Measurements from ENCODE around the gene PHKB.

The PHKB gene

GRCh38 chr16:47492036-47492427, 30.9 kb downstream of the PHKB start:
- DNase-seq (ENCODE audit: low spot score), result no peak
- in situ Hi-C loops (cut with MboI; ENCODE audit: low pct_unique_long_range_greater_than_20kb, low sequenced_read_pairs, unreplicated experiment), result no loop called here
- TF ChIP-seq CTCF (IDR thresholded peaks at IDR 0.05; ENCODE audit: extremely low read depth, insufficient read depth, missing control alignments), result no peak

GRCh38 chr16:47492428-47493377, 31.6 kb downstream of the PHKB start:
- DNase-seq (ENCODE audit: low spot score), result peak; percentile 32
- in situ Hi-C loops (cut with MboI; ENCODE audit: low pct_unique_long_range_greater_than_20kb, low sequenced_read_pairs, unreplicated experiment), result no loop called here

GRCh38 chr16:47493381-47494337, 32.5 kb downstream of the PHKB start:
- no peak for TF ChIP-seq CTCF (IDR thresholded peaks at IDR 0.05; ENCODE audit: extremely low read depth, insufficient read depth, missing control alignments)

More at GRCh38 chr16:47492428-47493377, 31.6 kb downstream of the PHKB start:
- no peak for TF ChIP-seq CTCF (IDR thresholded peaks at IDR 0.05; ENCODE audit: extremely low read depth, insufficient read depth, missing control alignments)

GRCh38 chr16:47499080-47499699, 38.1 kb downstream of the PHKB start:
- no peak for TF ChIP-seq CTCF (IDR thresholded peaks at IDR 0.05; ENCODE audit: extremely low read depth, insufficient read depth, missing control alignments)
- in situ Hi-C loops (cut with MboI; ENCODE audit: low pct_unique_long_range_greater_than_20kb, low sequenced_read_pairs, unreplicated experiment), result no loop called here
- no peak for DNase-seq (ENCODE audit: low spot score)

More at GRCh38 chr16:47493381-47494337, 32.5 kb downstream of the PHKB start:
- DNase-seq (ENCODE audit: low spot score), result peak; percentile 19
- in situ Hi-C loops (cut with MboI; ENCODE audit: low pct_unique_long_range_greater_than_20kb, low sequenced_read_pairs, unreplicated experiment), result no loop called here

GRCh38 chr16:47499700-47500264, 38.7 kb downstream of the PHKB start:
- DNase-seq (ENCODE audit: low spot score), result no peak
- in situ Hi-C loops (cut with MboI; ENCODE audit: low pct_unique_long_range_greater_than_20kb, low sequenced_read_pairs, unreplicated experiment), result no loop called here
- no peak for TF ChIP-seq CTCF (IDR thresholded peaks at IDR 0.05; ENCODE audit: extremely low read depth, insufficient read depth, missing control alignments)

- in situ Hi-C loops (cut with MboI; ENCODE audit: low pct_unique_long_range_greater_than_20kb, low sequenced_read_pairs, unreplicated experiment), result no loop called here
- TF ChIP-seq CTCF (IDR thresholded peaks at IDR 0.05; ENCODE audit: extremely low read depth, insufficient read depth, missing control alignments), result no peak
- no peak for DNase-seq (ENCODE audit: low spot score)
These were observed 42.8 kb downstream of the PHKB start for GRCh38 chr16:47503936-47504335.

All from GM13977 (cell line).